ENCODE results near the gene ITIH5.

ITIH5 gene

GRCh38 chr10:7546385-7546967 lies 120.3 kb downstream of the ITIH5 start:
- H3K4me3 ChIP-seq (ENCODE audit: low read depth, low read length), result no peak overlapping the region
- DNase-seq (ENCODE audit: low read depth), result no peak
- no peak for TF ChIP-seq CTCF (IDR thresholded peaks at IDR 0.05; ENCODE audit: insufficient read depth, low read depth, low read length, missing control alignments)

GRCh38 chr10:7545792-7546191 lies 121.0 kb downstream of the ITIH5 start:
- H3K4me3 ChIP-seq (ENCODE audit: low read depth, low read length), result no peak overlapping the region
- no peak for DNase-seq (ENCODE audit: low read depth)
- no peak for TF ChIP-seq CTCF (IDR thresholded peaks at IDR 0.05; ENCODE audit: insufficient read depth, low read depth, low read length, missing control alignments)

GRCh38 chr10:7545261-7545660 lies 121.5 kb downstream of the ITIH5 start:
- no peak for DNase-seq (ENCODE audit: low read depth)
- no peak overlapping the region for H3K4me3 ChIP-seq (ENCODE audit: low read depth, low read length)
- TF ChIP-seq CTCF (IDR thresholded peaks at IDR 0.05; ENCODE audit: insufficient read depth, low read depth, low read length, missing control alignments), result no peak

- DNase-seq (ENCODE audit: low read depth), result no peak
- no peak for TF ChIP-seq CTCF (IDR thresholded peaks at IDR 0.05; ENCODE audit: insufficient read depth, low read depth, low read length, missing control alignments)
- no peak overlapping the region for H3K4me3 ChIP-seq (ENCODE audit: low read depth, low read length)
These were observed 122.6 kb downstream of the ITIH5 start for GRCh38 chr10:7544203-7544602.

- DNase-seq (ENCODE audit: low read depth), result no peak
- TF ChIP-seq CTCF (IDR thresholded peaks at IDR 0.05; ENCODE audit: insufficient read depth, low read depth, low read length, missing control alignments), result no peak
- no peak overlapping the region for H3K4me3 ChIP-seq (ENCODE audit: low read depth, low read length)
These were observed 124.4 kb downstream of the ITIH5 start for GRCh38 chr10:7542189-7542914.

- DNase-seq (ENCODE audit: low read depth), result no peak
- H3K4me3 ChIP-seq (ENCODE audit: low read depth, low read length), result no peak overlapping the region
These were observed 125.4 kb downstream of the ITIH5 start for GRCh38 chr10:7541137-7542087.

More at GRCh38 chr10:7541137-7542087, 125.4 kb downstream of the ITIH5 start:
- TF ChIP-seq CTCF (IDR thresholded peaks at IDR 0.05; ENCODE audit: insufficient read depth, low read depth, low read length, missing control alignments), result no peak
